IPS DF 6.9 (cell line): ENCODE measurements around the gene FGF3.

ENCODE experiments used
- DNase-seq: peaks from one replicate; pipeline ENCODE4 v3.0.0-alpha.2; 2013; ENCODE audit warnings: low read depth, low spot score
- H3K27ac ChIP-seq: one replicate; pipeline ENCODE4 v1.5.1; 2013; ENCODE audit warnings: low read length, control low read depth
- H3K27me3 ChIP-seq: 2 replicates; pipeline ENCODE4 v1.6.1; 2013; ENCODE audit warnings: mild to moderate bottlenecking, low read length; ENCODE audit not compliant: control insufficient read depth, insufficient read depth
- H3K36me3 ChIP-seq: 2 replicates; pipeline ENCODE4 v1.6.1; 2013; ENCODE audit warnings: low read length; ENCODE audit not compliant: control insufficient read depth, insufficient read depth
- H3K4me1 ChIP-seq: 2 replicates; pipeline ENCODE4 v1.6.1; 2013; ENCODE audit warnings: low read length; ENCODE audit not compliant: control insufficient read depth, insufficient read depth
- H3K4me3 ChIP-seq: 2 replicates; pipeline ENCODE4 v1.5.1; 2013; ENCODE audit warnings: mild to moderate bottlenecking, low read length
- H3K9me3 ChIP-seq: 2 replicates; pipeline ENCODE4 v1.6.1; 2013; ENCODE audit warnings: low read length, inconsistent platforms; ENCODE audit not compliant: control insufficient read depth, insufficient read depth
- WGBS: extraction: QIAGEN DNeasy Blood & Tissue Kit; methylation state at CpG from one replicate; pipeline ENCODE4 v1.1.7; 2013; ENCODE audit warnings: mixed read lengths, missing lambda C conversion rate; ENCODE audit not compliant: insufficient read length, insufficient coverage; 5-methylcytosine and 5-hydroxymethylcytosine counted together

Gene FGF3

GRCh38 chr11:69818603-69819441, at the start of gene FGF3:
FGF3 (minus strand) TSS chr11:69819416; CDS start chr11:69818933, 483 bp downstream.
- no peak within 1 kb of the TSS for H3K27ac ChIP-seq
- peak within 1 kb of the TSS; percentile 26; the same call in 1 of the 2 replicates for H3K4me3 ChIP-seq
- no CpG with 5 or more reads among the region's 105 CpGs for WGBS
- no peaks in the 10 kb centered on the region for H3K9me3 ChIP-seq
- H3K36me3 ChIP-seq = no peaks in the 10 kb centered on the region
- H3K4me1 ChIP-seq = peaks cover 3% of the 10 kb centered on the region; the same call in 1 of the 2 replicates
- no peak for DNase-seq
- H3K27me3 ChIP-seq = peaks cover 52% of the 10 kb centered on the region

DNA sequence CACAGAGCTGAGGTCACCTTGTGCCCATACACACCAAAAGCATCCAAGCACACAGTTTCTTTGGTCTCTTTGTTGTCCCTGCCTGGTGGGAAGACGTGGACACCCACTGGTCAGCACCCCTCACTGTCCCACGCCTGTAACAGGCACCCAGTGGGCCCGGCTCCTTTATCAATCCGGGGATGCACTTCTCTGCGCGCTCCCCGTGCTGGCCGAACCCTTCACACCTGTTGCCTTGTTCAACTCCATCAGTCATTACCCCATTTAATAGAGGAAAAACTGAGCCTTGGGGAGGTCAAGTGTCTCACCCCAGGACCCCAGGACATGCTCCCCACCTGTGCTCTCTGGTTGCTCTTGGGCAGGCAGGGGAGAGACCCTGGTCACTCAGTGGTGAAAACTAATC, 49.7 kb upstream of the FGF3 start:
- 0 out of 2 replicates have a peak, but pooled peaks cover 2% of the 10 kb centered on the region for H3K4me1 ChIP-seq
- no peak overlapping the region for H3K27ac ChIP-seq
- no CpG with 5 or more reads among the region's 8 CpGs for WGBS
- H3K27me3 ChIP-seq = no peaks in the 10 kb centered on the region
- DNase-seq = no peak
- no peak overlapping the region for H3K4me3 ChIP-seq
- H3K9me3 ChIP-seq = no peaks in the 10 kb centered on the region
- H3K36me3 ChIP-seq = no peaks in the 10 kb centered on the region

DNA sequence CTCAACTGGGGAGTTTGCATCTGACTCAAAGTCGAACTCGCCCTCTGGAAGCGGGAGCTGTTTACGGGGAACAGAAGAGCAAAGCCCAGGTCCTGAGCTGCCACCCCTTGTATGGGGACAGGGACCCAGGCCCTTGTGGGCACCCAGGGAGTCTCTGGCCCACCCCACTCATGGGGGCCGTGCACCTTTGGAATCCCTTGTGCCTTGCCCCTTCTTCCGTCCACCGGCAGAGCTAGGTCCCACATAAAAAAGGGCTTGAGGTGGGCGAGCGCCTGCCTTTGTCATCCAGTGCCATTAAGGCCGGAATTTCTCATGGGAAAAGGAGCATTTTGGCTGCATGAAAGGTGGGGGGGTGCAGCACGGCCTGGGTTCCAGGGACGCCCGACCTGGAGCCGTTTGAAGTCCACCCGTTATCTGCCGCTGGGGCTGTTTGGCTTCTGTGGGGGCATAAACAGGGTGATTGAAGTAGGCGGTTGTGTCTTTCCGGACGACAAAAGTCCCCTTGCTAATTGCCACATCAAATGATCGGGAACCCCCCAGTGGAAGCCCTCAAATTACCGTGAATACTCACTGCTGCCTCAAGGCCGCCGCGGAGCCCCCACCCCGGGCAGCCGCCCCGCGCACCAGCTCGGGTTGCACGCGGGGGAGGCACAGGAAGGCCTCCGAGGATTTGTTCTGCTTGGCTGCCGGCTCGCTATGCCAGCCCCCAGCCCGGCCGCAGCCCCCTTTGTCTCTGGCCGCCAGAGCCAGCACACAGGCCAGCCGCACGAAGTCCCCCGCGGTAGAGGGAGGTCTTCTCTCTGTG, 49.0 kb upstream of the FGF3 start:
- no CpG with 5 or more reads among the region's 41 CpGs for WGBS
- Histone ChIP-seq H3K9me3 (no peaks in the 10 kb centered on the region), H3K27me3 (no peaks in the 10 kb centered on the region), H3K36me3 (no peaks in the 10 kb centered on the region), H3K4me1 (0 out of 2 replicates have a peak, but pooled peaks cover 2% of the 10 kb centered on the region), H3K27ac (no peak overlapping the region), H3K4me3 (no peak overlapping the region)
- no peak for DNase-seq

GRCh38 chr11:69867076-69868005, 48.1 kb upstream of the FGF3 start:
- DNase-seq = no peak
- WGBS = no CpG with 5 or more reads among the region's 30 CpGs
- no peaks in the 10 kb centered on the region for H3K36me3 ChIP-seq
- H3K9me3 ChIP-seq = no peaks in the 10 kb centered on the region
- H3K27me3 ChIP-seq = no peaks in the 10 kb centered on the region
- H3K4me1 ChIP-seq = 0 out of 2 replicates have a peak, but pooled peaks cover 2% of the 10 kb centered on the region
- no peak overlapping the region for H3K4me3 ChIP-seq
- H3K27ac ChIP-seq = no peak overlapping the region

- H3K27ac ChIP-seq = no peak overlapping the region
- no peak for DNase-seq
- no CpG with 5 or more reads among the region's 3 CpGs for WGBS
- no peaks in the 10 kb centered on the region for H3K27me3 ChIP-seq
- H3K4me1 ChIP-seq = 0 out of 2 replicates have a peak, but pooled peaks cover 2% of the 10 kb centered on the region
- H3K36me3 ChIP-seq = no peaks in the 10 kb centered on the region
- no peak overlapping the region for H3K4me3 ChIP-seq
- H3K9me3 ChIP-seq = no peaks in the 10 kb centered on the region
Measured at GRCh38 chr11:69866648-69867047, 47.4 kb upstream of the FGF3 start.

- DNase-seq = no peak
- no peaks in the 10 kb centered on the region for H3K9me3 ChIP-seq
- H3K4me3 ChIP-seq = no peak overlapping the region
- H3K4me1 ChIP-seq = 0 out of 2 replicates have a peak, but pooled peaks cover 2% of the 10 kb centered on the region
- WGBS = no CpG with 5 or more reads among the region's 5 CpGs
- no peaks in the 10 kb centered on the region for H3K36me3 ChIP-seq
- H3K27me3 ChIP-seq = no peaks in the 10 kb centered on the region
- H3K27ac ChIP-seq = no peak overlapping the region
Measured at GRCh38 chr11:69865707-69866106, 46.5 kb upstream of the FGF3 start.

- H3K4me3 ChIP-seq = no peak overlapping the region
- no peak overlapping the region for H3K27ac ChIP-seq
- H3K27me3 ChIP-seq = no peaks in the 10 kb centered on the region
- WGBS = no CpG with 5 or more reads among the region's 27 CpGs
- H3K4me1 ChIP-seq = 0 out of 2 replicates have a peak, but pooled peaks cover 2% of the 10 kb centered on the region
- DNase-seq = no peak
- H3K9me3 ChIP-seq = no peaks in the 10 kb centered on the region
- no peaks in the 10 kb centered on the region for H3K36me3 ChIP-seq
Measured at GRCh38 chr11:69864686-69865661, 45.8 kb upstream of the FGF3 start.

- Histone ChIP-seq H3K4me3 (no peak overlapping the region), H3K27me3 (no peaks in the 10 kb centered on the region), H3K36me3 (no peaks in the 10 kb centered on the region), H3K9me3 (no peaks in the 10 kb centered on the region), H3K27ac (no peak overlapping the region), H3K4me1 (0 out of 2 replicates have a peak, but pooled peaks cover under 1% of the 10 kb centered on the region)
- no CpG with 5 or more reads among the region's 17 CpGs for WGBS
- no peak for DNase-seq
Measured at GRCh38 chr11:69863544-69864200, 44.5 kb upstream of the FGF3 start.
